ENCODE measurements around the gene GALNT14. TPM values are rescaled to one million over a fixed set of nuclear protein-coding genes. Genes with fewer than 3 reads are reported as not detected.

GALNT14 gene
- polyA plus RNA-seq, 1 experiment = 3.5 TPM

DNA sequence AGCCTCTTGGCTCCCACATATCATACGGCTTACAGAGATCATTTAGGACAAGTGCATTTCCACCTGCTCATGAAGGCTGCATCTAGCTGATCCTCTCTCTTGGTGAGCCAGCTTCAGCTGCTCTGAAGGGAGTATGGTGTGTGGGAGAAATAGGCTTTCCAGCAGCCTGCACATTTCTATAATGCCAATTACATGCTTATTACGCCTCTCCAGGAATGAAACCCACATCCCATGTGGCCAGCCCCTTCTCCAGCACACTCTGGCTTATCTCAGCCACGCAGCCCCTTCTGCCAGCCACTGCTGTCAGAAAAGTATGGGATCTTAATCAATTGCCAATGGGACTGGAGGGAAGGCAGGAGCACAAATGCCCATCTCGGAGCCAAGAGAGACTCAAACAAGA is 117.5 kb downstream of the GALNT14 start:
- no peak for DNase-seq (ENCODE audit: low read depth)
- ChIA-PET CTCF (no interaction called here), POLR2A (no interaction called here)
- no peak overlapping the region for H3K4me3 ChIP-seq (ENCODE audit: low read depth, low read length)
- no peaks in the 10 kb centered on the region for H3K27me3 ChIP-seq (ENCODE audit: control insufficient read depth, insufficient read depth, low read length)
- H3K36me3 ChIP-seq (ENCODE audit: control insufficient read depth, insufficient read depth, low read length) = no peaks in the 10 kb centered on the region
- TF ChIP-seq, protein P1, sequence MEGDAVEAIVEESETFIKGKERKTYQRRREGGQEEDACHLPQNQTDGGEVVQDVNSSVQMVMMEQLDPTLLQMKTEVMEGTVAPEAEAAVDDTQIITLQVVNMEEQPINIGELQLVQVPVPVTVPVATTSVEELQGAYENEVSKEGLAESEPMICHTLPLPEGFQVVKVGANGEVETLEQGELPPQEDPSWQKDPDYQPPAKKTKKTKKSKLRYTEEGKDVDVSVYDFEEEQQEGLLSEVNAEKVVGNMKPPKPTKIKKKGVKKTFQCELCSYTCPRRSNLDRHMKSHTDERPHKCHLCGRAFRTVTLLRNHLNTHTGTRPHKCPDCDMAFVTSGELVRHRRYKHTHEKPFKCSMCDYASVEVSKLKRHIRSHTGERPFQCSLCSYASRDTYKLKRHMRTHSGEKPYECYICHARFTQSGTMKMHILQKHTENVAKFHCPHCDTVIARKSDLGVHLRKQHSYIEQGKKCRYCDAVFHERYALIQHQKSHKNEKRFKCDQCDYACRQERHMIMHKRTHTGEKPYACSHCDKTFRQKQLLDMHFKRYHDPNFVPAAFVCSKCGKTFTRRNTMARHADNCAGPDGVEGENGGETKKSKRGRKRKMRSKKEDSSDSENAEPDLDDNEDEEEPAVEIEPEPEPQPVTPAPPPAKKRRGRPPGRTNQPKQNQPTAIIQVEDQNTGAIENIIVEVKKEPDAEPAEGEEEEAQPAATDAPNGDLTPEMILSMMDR (IDR thresholded peaks at IDR 0.05; ENCODE audit: insufficient read depth, low read depth, low read length) = no peak

DNA sequence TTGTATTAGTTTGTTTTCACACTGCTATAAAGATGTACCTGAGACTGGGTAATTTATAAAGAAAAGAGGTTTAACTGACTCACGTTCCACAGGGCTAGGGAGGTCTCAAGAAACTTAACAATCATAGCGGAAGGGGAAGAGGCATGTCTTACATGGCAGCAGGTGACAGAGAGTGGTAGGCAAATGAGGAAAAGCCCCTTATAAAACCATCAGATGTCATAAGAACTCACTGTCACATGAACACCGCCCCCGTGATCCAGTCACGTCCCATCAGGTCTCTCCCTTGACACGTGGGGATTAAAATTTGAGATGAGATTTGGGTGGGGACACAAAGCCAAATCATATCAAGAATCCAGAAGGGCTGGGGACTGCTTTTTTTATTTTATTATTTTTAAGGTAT is 120.0 kb downstream of the GALNT14 start:
- TF ChIP-seq, protein P1 (IDR thresholded peaks at IDR 0.05; ENCODE audit: insufficient read depth, low read depth, low read length) = no peak
- POLR2A ChIA-PET = no interaction called here
- DNase-seq (ENCODE audit: low read depth) = no peak
- CTCF ChIA-PET = no interaction called here
- Histone ChIP-seq H3K36me3 (ENCODE audit: control insufficient read depth, insufficient read depth, low read length) (no peaks in the 10 kb centered on the region), H3K27me3 (ENCODE audit: control insufficient read depth, insufficient read depth, low read length) (no peaks in the 10 kb centered on the region), H3K4me3 (ENCODE audit: low read depth, low read length) (no peak overlapping the region)

DNA sequence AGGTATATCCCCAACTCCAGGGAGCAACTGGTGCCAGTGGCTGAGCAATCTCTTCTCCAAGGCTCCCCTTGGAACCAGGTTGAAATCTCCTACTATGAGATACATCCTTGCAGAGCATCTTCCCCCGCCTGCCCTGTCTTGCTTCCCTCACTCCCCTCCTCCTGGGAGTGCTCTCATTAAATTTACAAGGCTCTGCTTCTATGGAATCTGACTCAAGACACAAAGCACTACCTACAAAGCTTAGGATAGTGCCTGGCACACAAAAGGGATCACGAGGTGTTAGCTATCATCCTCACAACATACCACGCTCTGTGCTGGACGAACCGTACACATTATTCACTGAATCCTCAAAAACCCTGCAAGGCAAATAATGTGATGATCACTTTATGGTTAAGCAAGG is 121.6 kb downstream of the GALNT14 start:
- CTCF ChIA-PET = no interaction called here
- no peak overlapping the region for H3K4me3 ChIP-seq (ENCODE audit: low read depth, low read length)
- POLR2A ChIA-PET = no interaction called here
- DNase-seq (ENCODE audit: low read depth) = no peak
- no peaks in the 10 kb centered on the region for H3K36me3 ChIP-seq (ENCODE audit: control insufficient read depth, insufficient read depth, low read length)
- TF ChIP-seq, protein P1 (IDR thresholded peaks at IDR 0.05; ENCODE audit: insufficient read depth, low read depth, low read length) = no peak
- H3K27me3 ChIP-seq (ENCODE audit: control insufficient read depth, insufficient read depth, low read length) = no peaks in the 10 kb centered on the region

DNA sequence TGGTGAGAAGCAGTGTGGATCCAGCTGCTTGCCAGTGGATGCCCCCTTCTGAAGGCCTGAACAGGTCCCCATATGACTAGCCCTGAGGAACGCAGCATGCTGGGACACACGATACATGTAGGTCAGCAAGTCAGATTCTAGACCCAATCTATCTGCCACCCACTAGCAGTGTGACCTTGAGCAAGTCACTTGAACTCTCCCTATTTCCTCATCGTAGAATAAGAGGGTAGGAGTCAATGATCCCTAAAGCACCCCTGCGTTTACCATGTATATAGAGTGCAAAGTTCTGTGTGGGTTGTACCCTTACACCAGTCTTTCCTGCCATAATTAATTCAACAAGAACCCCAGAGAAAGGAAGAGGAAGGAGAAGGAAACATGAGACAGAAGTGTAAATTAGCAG is 123.7 kb downstream of the GALNT14 start:
- no peaks in the 10 kb centered on the region for H3K36me3 ChIP-seq (ENCODE audit: control insufficient read depth, insufficient read depth, low read length)
- ChIA-PET CTCF (no interaction called here), POLR2A (no interaction called here)
- H3K27me3 ChIP-seq (ENCODE audit: control insufficient read depth, insufficient read depth, low read length) = no peaks in the 10 kb centered on the region
- DNase-seq (ENCODE audit: low read depth) = no peak
- TF ChIP-seq, protein P1 (IDR thresholded peaks at IDR 0.05; ENCODE audit: insufficient read depth, low read depth, low read length) = no peak
- H3K4me3 ChIP-seq (ENCODE audit: low read depth, low read length) = no peak overlapping the region

DNA sequence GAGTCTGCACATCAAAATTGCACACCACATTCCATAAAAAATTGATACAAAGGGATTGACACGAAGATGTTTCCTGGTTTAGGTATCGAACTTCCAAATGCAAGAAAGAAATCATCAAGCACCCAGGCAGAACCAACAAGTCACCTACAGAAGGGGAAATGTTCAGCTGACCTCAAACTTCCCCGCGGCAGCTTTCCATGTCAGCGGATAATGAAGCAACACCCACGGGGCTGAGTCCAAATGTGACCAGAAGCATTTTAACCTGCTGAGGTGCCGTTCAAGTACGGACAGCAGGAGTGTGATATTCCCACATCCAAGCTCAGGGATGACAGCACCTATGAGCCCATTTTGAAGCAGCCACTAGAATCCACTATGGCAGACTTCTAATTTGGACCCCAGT is 124.9 kb downstream of the GALNT14 start:
- H3K4me3 ChIP-seq (ENCODE audit: low read depth, low read length) = no peak overlapping the region
- CTCF ChIA-PET = no interaction called here
- TF ChIP-seq, protein P1 (IDR thresholded peaks at IDR 0.05; ENCODE audit: insufficient read depth, low read depth, low read length) = no peak
- DNase-seq (ENCODE audit: low read depth) = no peak
- H3K27me3 ChIP-seq (ENCODE audit: control insufficient read depth, insufficient read depth, low read length) = no peaks in the 10 kb centered on the region
- POLR2A ChIA-PET = no interaction called here
- H3K36me3 ChIP-seq (ENCODE audit: control insufficient read depth, insufficient read depth, low read length) = no peaks in the 10 kb centered on the region
